Hepatocyte (in vitro differentiated cells): ENCODE results near the gene OBP2B.

Source experiments
- EZH2phosphoT487 ChIP-seq: fragments of 200-600 bp; sonication (generic); IDR thresholded peaks from one replicate; pipeline ENCODE4 v1.6.1; 2018; ENCODE audit warnings: antibody characterized with exemption, mild to moderate bottlenecking, low read depth, moderate library complexity; ENCODE audit not compliant: unreplicated experiment, severe bottlenecking
- TF ChIP-seq, protein P1 (sequence below): fragments of 200-600 bp; sonication (generic); IDR thresholded peaks from 2 replicates; pipeline ENCODE4 v1.5.1; 2016; ENCODE audit warnings: antibody characterized with exemption, mild to moderate bottlenecking; ENCODE audit not compliant: poor library complexity

GRCh38 chr9:133226219-133227171 is 17.4 kb upstream of the OBP2B start:
- TF ChIP-seq, protein P1, sequence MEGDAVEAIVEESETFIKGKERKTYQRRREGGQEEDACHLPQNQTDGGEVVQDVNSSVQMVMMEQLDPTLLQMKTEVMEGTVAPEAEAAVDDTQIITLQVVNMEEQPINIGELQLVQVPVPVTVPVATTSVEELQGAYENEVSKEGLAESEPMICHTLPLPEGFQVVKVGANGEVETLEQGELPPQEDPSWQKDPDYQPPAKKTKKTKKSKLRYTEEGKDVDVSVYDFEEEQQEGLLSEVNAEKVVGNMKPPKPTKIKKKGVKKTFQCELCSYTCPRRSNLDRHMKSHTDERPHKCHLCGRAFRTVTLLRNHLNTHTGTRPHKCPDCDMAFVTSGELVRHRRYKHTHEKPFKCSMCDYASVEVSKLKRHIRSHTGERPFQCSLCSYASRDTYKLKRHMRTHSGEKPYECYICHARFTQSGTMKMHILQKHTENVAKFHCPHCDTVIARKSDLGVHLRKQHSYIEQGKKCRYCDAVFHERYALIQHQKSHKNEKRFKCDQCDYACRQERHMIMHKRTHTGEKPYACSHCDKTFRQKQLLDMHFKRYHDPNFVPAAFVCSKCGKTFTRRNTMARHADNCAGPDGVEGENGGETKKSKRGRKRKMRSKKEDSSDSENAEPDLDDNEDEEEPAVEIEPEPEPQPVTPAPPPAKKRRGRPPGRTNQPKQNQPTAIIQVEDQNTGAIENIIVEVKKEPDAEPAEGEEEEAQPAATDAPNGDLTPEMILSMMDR, result no peak
- no peak for TF ChIP-seq EZH2phosphoT487
